Measurements from ENCODE around the gene TOP3B.
A peak's percentile ranks its signal among the peaks of the same experiment; 100 is the strongest.

The TOP3B gene

GRCh38 chr22:21978564-21979386 lies 3.8 kb downstream of the TOP3B start:
- Mint-ChIP-seq H3K27me3 (ENCODE audit: low read depth) (no peaks in the 10 kb centered on the region), H3K36me3 (ENCODE audit: low read depth) (peaks cover 8% of the 10 kb centered on the region), H3K4me1 (ENCODE audit: low read depth) (peaks cover 25% of the 10 kb centered on the region), H3K9me3 (no peaks in the 10 kb centered on the region), H3K27ac (no peak overlapping the region), H3K4me3 (peak overlapping the region; percentile 12)

DNA sequence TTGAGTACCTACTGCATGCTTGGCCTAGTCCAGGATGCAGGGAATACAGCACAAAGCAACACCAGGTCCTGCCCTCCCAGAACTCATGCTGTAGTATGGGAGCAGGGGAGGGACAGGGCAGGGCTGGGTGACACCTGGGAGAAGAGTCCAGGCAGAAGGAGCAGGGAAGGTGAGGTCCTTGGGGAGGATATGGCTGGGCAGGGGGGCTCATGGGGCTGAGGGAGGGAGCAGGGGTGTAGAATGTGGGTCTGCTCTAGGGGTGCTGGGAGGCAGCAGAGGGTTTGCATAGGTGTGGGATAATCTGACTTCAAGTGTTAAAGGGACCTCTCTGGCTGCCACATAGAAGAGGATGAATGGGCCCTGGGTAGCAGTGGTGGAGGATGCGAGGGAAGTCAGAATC lies 4.8 kb downstream of the TOP3B start:
- no peak overlapping the region for H3K4me3 Mint-ChIP-seq
- H3K27ac Mint-ChIP-seq: no peak overlapping the region
- H3K27me3 Mint-ChIP-seq (ENCODE audit: low read depth): no peaks in the 10 kb centered on the region
- H3K36me3 Mint-ChIP-seq (ENCODE audit: low read depth): peaks cover 10% of the 10 kb centered on the region
- no peaks in the 10 kb centered on the region for H3K9me3 Mint-ChIP-seq
- H3K4me1 Mint-ChIP-seq (ENCODE audit: low read depth): peaks cover 25% of the 10 kb centered on the region

DNA sequence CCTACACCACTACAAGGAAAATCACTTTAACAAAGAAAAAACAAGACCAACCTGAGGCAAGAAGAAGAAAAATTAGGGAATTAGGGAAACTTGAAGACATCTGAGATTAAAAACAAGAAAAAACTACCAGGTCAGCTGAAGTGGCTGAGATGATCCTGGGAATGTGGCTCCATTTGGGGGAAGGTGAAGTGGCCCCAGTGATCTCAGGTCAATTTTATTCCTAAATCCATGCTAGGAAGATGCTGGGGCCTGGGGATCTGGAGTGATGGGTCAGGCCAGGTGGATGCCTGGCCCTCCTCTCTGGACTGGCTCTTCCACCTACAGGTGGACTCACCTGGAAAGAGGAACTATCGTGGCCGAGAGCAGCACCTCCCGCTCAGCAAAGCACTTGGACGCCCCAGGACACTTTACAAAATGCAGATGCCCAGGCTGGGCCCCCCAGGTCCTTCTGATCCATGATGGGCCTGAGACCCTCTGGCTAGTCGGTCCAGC lies 6.7 kb downstream of the TOP3B start:
- H3K27ac Mint-ChIP-seq: no peak overlapping the region

GRCh38 chr22:21975273-21975672 lies 7.3 kb downstream of the TOP3B start:
- Mint-ChIP-seq H3K27me3 (ENCODE audit: low read depth) (no peaks in the 10 kb centered on the region), H3K4me3 (no peak overlapping the region), H3K4me1 (ENCODE audit: low read depth) (peaks cover 6% of the 10 kb centered on the region), H3K36me3 (ENCODE audit: low read depth) (peaks cover 19% of the 10 kb centered on the region), H3K27ac (no peak overlapping the region), H3K9me3 (no peaks in the 10 kb centered on the region)

More for the DNA sequence above, 6.7 kb downstream of the TOP3B start:
- no peaks in the 10 kb centered on the region for H3K27me3 Mint-ChIP-seq (ENCODE audit: low read depth)
- H3K9me3 Mint-ChIP-seq: no peaks in the 10 kb centered on the region
- H3K4me3 Mint-ChIP-seq: no peak overlapping the region
- H3K4me1 Mint-ChIP-seq (ENCODE audit: low read depth): peaks cover 11% of the 10 kb centered on the region
- H3K36me3 Mint-ChIP-seq (ENCODE audit: low read depth): peaks cover 15% of the 10 kb centered on the region

DNA sequence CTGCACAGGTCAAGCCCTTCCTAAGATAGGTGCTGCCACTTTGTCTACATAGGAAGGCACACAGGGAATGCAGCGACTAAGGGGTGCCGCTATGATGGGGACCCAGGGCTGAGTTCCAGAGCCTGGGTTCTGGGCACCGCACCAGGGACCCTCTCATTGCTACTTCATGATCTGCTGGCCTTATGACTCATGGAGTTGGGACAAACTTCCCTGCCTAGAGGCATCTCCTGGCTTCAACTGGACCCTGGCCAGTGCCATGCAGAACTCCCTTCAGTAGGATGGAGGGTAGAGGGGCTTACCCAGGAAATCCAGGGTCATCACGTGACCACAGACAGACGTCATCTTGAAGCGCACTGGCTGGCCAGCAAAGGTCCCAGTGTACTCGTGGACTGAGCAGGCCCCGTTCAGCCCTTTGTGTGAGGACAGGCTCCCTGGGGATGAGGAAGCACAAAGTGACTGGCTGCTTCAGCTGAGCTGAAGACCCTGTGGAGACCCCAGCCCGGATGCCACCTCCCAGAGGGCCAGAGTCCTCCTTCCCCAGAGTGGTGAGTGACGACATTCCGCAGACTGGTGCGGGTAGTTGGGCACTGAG lies 8.4 kb downstream of the TOP3B start:
- H3K36me3 Mint-ChIP-seq (ENCODE audit: low read depth): peaks cover 19% of the 10 kb centered on the region
- H3K4me3 Mint-ChIP-seq: no peak overlapping the region
- no peaks in the 10 kb centered on the region for H3K9me3 Mint-ChIP-seq
- H3K27ac Mint-ChIP-seq: no peak overlapping the region
- H3K27me3 Mint-ChIP-seq (ENCODE audit: low read depth): no peaks in the 10 kb centered on the region
- H3K4me1 Mint-ChIP-seq (ENCODE audit: low read depth): peaks cover 4% of the 10 kb centered on the region

GRCh38 chr22:21972806-21973205 lies 9.8 kb downstream of the TOP3B start:
- Mint-ChIP-seq H3K27me3 (ENCODE audit: low read depth) (no peaks in the 10 kb centered on the region), H3K36me3 (ENCODE audit: low read depth) (peaks cover 15% of the 10 kb centered on the region), H3K9me3 (no peaks in the 10 kb centered on the region), H3K4me1 (ENCODE audit: low read depth) (no peaks in the 10 kb centered on the region), H3K4me3 (no peak overlapping the region), H3K27ac (no peak overlapping the region)

DNA sequence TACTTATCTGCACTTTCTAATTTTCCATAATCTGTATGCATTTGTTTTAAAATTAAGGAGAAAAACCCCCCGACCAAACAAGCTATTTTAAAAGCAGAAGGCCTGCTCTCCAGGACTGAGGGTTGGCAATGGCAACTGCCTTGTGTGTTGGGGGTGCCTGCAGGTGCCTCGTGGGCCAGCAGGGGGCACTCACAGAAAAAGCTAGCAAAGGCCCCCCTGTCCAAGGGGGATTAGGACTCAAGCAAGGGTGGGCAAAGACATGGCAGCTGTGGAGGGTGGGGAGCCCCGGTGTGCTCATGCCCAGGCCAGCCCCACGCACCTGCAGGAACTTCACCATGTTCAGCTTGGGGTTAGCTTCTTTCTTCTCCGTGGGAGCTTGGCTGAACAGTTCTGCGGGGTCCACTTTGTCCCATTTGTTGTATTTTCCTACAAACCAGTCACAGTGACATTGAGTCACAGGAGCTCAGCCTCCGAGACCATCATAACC lies 10.3 kb downstream of the TOP3B start:
- Mint-ChIP-seq H3K27me3 (ENCODE audit: low read depth) (no peaks in the 10 kb centered on the region), H3K4me3 (no peak overlapping the region), H3K36me3 (ENCODE audit: low read depth) (peaks cover 15% of the 10 kb centered on the region)

DNA sequence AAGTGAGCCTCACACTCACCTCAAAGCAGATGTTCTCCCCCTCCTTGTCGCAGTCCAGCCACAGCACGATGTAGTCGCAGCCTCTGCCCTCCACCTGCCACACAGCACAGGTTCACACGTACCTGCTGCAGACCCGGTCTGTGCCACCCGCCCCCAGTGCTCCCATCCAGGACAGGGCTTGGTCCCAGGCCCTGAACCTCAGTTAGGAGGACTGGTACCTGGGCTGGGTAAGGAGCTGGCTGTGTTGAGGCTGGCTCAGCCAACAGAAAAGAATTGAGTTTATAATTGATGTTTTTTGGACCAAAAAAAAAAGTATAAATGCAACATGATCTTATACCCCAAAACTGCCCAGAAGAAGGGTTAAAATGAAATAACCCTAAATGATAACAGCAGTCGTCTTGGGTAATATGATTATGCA lies 10.7 kb downstream of the TOP3B start:
- Mint-ChIP-seq H3K9me3 (no peaks in the 10 kb centered on the region), H3K4me3 (no peak overlapping the region), H3K4me1 (ENCODE audit: low read depth) (peaks cover 1% of the 10 kb centered on the region), H3K36me3 (ENCODE audit: low read depth) (peaks cover 20% of the 10 kb centered on the region), H3K27ac (no peak overlapping the region), H3K27me3 (ENCODE audit: low read depth) (no peaks in the 10 kb centered on the region)

More for the DNA sequence above, 10.3 kb downstream of the TOP3B start:
- no peaks in the 10 kb centered on the region for H3K4me1 Mint-ChIP-seq (ENCODE audit: low read depth)
- H3K9me3 Mint-ChIP-seq: no peaks in the 10 kb centered on the region
- H3K27ac Mint-ChIP-seq: no peak overlapping the region

DNA sequence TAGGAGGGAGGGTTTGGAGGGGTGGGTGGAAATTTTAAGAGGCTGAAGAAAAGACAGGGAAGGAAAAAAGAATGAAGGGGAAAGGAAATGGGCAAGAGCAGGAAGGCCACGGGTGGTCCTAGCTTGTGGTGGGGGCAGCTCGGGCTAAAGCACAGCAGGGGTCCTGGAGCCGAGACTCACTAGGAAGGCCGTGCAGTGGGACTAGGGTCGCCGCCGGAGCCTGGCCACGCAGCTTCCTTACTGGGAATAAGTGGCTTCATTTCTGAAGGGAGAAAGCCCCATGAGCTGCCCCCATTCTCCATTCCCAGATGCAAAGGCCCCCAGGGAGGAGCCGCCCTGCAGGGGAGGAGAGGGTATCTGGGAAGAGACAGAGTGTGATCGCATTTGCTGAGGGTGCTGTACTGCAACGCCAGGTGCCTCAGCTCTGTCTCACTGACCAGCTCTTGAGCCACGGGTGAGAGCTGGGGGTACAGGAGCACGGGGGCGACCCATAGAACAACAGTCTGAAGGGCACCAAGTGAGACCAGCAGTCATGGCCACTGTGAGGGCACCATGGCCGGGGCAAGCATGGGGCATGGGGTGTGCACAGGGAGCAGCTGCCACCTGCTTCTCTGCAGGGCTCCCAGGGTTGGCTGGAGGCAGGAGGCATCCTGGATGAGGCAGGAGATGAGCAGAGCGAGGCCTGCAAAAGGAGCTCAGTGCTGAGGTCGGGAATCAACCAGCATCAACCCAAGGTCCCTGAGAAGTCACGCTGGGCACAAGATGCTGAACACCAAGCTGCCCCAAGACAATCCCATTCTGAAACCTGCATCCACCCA lies 11.6 kb downstream of the TOP3B start:
- H3K4me3 Mint-ChIP-seq: no peak overlapping the region
- H3K36me3 Mint-ChIP-seq (ENCODE audit: low read depth): peaks cover 22% of the 10 kb centered on the region
- H3K9me3 Mint-ChIP-seq: no peaks in the 10 kb centered on the region
- H3K4me1 Mint-ChIP-seq (ENCODE audit: low read depth): peaks cover 1% of the 10 kb centered on the region
- H3K27me3 Mint-ChIP-seq (ENCODE audit: low read depth): no peaks in the 10 kb centered on the region
- H3K27ac Mint-ChIP-seq: no peak overlapping the region

DNA sequence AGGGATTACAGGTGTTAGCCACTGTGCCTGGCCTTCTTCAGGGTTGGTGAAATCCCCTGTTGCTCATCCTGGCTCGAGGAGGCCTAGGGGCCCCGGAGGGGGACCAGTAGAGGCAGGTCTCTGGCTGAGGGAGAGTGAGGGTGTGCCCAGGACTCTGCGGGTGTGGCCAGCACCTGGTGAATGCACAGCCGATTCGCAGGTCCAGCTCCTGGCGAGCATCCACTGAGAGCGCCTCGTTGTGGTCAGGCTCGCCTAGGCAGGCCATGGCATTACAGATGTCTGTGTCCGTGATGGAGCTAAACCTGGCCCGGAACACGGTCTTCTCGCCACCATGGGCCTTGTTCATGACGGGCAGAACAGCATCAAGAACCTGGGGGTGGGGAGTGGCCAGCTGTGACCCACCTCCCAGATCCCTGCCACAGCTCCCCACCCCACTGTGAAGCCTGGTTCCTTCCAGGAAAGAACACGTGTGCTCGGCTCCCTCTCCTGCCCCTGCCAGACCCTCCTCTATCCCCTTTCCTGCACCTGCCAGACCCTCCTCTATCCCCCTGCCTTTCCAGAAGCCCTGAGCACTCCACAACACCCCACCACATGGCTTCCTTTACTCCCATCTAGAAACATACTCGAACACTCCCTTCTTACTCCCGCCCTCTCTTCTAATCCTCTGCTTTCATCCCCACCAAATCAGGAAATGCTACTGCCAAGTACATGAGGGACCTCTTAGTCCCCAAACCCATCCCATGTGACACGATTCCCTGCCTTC lies 12.4 kb downstream of the TOP3B start:
- Mint-ChIP-seq H3K9me3 (no peaks in the 10 kb centered on the region), H3K27me3 (ENCODE audit: low read depth) (no peaks in the 10 kb centered on the region), H3K27ac (no peak overlapping the region), H3K36me3 (ENCODE audit: low read depth) (peaks cover 22% of the 10 kb centered on the region), H3K4me3 (no peak overlapping the region), H3K4me1 (ENCODE audit: low read depth) (peaks cover 1% of the 10 kb centered on the region)

- Mint-ChIP-seq H3K27ac (no peak overlapping the region), H3K27me3 (ENCODE audit: low read depth) (no peaks in the 10 kb centered on the region), H3K4me3 (no peak overlapping the region), H3K9me3 (no peaks in the 10 kb centered on the region), H3K4me1 (ENCODE audit: low read depth) (peaks cover 1% of the 10 kb centered on the region), H3K36me3 (ENCODE audit: low read depth) (peaks cover 18% of the 10 kb centered on the region)
These were observed 14.0 kb downstream of the TOP3B start for GRCh38 chr22:21968452-21969129.

DNA sequence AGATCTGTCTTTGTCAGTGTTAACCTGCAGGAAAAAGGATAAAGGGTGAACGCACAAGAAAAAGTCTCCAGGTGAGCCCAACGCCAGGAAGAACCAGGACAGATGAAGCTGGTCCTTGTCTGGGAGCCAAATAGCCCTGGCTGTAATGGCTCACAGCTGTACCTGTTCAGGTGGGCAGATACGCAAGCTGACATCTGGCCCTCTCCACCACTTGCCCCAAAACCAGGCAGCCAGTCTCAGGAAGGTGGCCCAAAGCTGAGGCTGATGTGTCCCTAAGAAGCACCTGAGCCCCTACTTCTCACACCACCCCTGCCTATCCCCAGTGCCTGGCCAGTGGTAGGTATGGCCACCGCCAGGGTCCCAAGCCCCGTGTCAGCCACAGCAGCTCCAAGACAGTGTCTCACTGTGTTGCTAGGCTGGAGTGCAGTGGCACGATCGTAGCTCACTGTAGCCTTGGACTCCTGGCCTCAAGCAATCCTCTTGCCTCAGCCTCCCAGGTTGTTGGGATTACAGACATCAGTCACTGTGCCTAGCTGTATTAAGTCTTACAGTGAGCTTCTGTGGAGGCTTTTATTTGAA lies 14.8 kb downstream of the TOP3B start:
- Mint-ChIP-seq H3K36me3 (ENCODE audit: low read depth) (peaks cover 23% of the 10 kb centered on the region), H3K4me1 (ENCODE audit: low read depth) (peaks cover 1% of the 10 kb centered on the region), H3K27me3 (ENCODE audit: low read depth) (no peaks in the 10 kb centered on the region), H3K4me3 (no peak overlapping the region), H3K9me3 (no peaks in the 10 kb centered on the region), H3K27ac (no peak overlapping the region)
